Nephron progenitor cell (in vitro differentiated cells): ENCODE data around the gene TMIGD3.

ENCODE experiments used
- DNase-seq: peaks from one replicate; pipeline ENCODE4 v3.0.0; 2021
- H3K27ac Mint-ChIP-seq: 2 replicates; pipeline ENCODE4 v1.8.0; 2021; ENCODE audit warnings: mild to moderate bottlenecking, moderate library complexity, mixed read lengths
- H3K27me3 Mint-ChIP-seq: 2 replicates; pipeline ENCODE4 v1.8.0; 2021; ENCODE audit warnings: mild to moderate bottlenecking, low read depth, mixed read lengths; ENCODE audit not compliant: poor library complexity
- H3K36me3 Mint-ChIP-seq: 2 replicates; pipeline ENCODE4 v1.8.0; 2021; ENCODE audit warnings: low read depth, mixed read lengths
- H3K4me1 Mint-ChIP-seq: 2 replicates; pipeline ENCODE4 v1.8.0; 2021; ENCODE audit warnings: mixed read lengths
- H3K4me3 Mint-ChIP-seq: 2 replicates; pipeline ENCODE4 v1.8.0; 2021; ENCODE audit warnings: mild to moderate bottlenecking, moderate library complexity, mixed read lengths
- H3K9me3 Mint-ChIP-seq: 2 replicates; pipeline ENCODE4 v1.8.0; 2021; ENCODE audit warnings: mild to moderate bottlenecking, moderate library complexity, mixed read lengths
- TF ChIP-seq, protein P1 (sequence below): fragments of 200-600 bp; sonication (generic); IDR thresholded peaks from 2 replicates; pipeline ENCODE4 v1.5.0; 2021; ENCODE audit warnings: antibody characterized with exemption

TMIGD3 gene

DNA sequence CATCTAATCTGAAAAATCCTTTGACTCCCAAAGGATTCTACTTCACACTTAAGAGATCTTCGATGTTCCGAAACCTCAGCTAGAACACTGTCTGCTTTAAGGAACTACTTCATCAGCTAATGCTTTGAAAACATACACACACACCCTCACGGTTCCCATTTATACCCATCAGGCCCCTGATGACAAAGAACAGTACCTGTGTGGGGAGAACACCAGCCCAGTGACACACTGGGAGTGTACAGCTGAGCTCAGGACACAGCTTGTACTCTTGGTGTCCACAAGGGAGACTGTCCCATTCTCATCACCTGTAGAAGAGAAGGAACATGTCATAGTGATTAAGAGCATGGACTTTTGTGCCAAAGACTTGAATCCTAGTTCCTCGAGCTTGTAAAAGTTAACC is 61.0 kb downstream of the TMIGD3 start:
- Mint-ChIP-seq H3K27ac (no peak overlapping the region), H3K9me3 (no peaks in the 10 kb centered on the region), H3K36me3 (peaks cover 47% of the 10 kb centered on the region), H3K4me1 (peaks cover 15% of the 10 kb centered on the region), H3K27me3 (no peaks in the 10 kb centered on the region), H3K4me3 (no peak overlapping the region)
- TF ChIP-seq, protein P1, sequence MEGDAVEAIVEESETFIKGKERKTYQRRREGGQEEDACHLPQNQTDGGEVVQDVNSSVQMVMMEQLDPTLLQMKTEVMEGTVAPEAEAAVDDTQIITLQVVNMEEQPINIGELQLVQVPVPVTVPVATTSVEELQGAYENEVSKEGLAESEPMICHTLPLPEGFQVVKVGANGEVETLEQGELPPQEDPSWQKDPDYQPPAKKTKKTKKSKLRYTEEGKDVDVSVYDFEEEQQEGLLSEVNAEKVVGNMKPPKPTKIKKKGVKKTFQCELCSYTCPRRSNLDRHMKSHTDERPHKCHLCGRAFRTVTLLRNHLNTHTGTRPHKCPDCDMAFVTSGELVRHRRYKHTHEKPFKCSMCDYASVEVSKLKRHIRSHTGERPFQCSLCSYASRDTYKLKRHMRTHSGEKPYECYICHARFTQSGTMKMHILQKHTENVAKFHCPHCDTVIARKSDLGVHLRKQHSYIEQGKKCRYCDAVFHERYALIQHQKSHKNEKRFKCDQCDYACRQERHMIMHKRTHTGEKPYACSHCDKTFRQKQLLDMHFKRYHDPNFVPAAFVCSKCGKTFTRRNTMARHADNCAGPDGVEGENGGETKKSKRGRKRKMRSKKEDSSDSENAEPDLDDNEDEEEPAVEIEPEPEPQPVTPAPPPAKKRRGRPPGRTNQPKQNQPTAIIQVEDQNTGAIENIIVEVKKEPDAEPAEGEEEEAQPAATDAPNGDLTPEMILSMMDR = no peak
- no peak for DNase-seq

DNA sequence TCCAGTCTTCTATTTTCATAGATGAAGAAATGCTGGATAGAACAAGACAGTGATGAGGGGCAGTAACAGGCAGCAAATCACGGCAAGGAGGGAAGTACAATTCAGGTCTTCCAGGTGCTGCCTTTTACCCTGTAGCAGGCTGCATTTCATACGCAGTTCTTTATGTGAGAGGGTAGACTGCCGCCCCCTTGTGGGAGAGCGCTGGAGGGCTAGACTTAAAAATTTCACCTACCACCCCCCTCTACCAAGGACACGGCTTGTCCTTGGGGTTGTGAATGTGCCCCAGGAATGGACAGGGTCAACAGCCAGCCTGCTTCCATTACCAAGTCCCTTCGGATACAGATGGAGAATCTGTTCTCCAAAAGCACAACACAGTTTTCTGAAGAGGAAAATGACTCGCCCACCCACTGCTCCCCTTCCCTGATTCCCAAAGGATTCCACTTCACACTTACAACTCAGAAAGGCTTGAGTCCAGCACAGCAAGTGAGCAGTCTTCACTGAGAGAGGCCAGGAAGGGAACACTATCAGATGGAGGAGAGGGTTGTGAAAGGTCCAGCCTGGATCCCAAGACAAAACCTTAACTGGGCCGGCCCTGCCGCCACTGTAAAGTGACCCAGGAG is 61.8 kb downstream of the TMIGD3 start:
- Mint-ChIP-seq H3K4me3 (no peak overlapping the region), H3K27me3 (no peaks in the 10 kb centered on the region), H3K36me3 (peaks cover 47% of the 10 kb centered on the region), H3K4me1 (peaks cover 7% of the 10 kb centered on the region), H3K9me3 (no peaks in the 10 kb centered on the region), H3K27ac (no peak overlapping the region)
- DNase-seq = peak; percentile 58
- TF ChIP-seq, protein P1 = peak; percentile 65

DNA sequence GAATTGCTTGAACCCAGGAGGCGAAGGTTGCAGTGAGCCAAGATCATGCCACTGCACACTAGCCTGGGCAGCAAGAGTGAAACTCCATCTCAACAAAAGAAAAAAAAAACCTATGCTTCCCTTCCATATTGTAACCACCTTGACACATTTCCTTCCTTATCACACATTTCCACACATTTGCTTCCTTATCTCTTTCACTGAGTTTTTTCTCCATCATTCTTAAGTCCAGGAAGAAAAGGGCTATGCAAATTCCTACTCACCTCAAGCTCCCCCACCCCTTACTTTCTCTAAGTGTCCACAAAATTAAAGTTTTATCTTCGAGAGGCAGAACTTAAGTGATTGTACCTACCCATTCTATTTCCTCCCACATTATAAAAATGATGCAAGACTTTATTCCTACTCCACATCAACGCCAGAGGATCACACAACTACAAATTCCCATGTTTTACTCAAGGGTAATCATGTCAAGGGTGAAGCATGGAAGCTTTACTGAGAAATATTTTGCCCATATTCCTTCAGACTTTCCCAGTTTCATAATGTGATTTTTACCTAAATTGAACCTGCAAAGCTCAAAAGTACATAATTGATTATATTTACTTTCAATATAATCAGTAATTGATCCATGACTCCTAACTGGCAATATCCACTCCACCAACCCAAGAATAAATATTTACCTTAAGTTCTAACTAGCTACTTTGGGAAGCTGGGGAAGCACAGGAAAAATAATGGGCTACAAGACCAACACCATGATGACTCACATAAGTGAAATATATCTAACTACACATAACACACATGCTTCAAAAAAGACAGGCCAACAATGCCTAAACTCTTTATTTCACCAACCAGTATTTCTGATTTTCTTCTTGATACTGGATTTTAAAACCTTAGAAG is 63.7 kb downstream of the TMIGD3 start:
- Mint-ChIP-seq H3K36me3 (peaks cover 40% of the 10 kb centered on the region), H3K4me3 (no peak overlapping the region)

DNA sequence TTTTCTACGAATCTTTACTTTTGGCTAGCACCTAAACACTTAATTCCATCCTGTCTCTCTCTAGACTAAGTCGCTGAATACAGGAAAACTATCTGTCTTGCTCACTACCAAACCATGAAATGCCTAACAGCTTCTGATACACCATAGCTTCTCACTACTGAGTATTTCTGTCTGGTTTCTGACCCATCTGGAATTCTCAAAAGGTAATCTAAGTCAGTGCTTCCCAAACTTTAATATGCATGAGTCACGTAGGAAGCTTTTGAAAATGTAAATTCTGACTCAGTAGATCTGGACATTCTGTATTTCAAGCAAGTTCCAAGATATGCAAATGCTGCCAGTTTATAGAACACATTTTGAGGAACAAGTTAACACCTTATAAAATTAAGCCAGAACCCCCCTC is 66.7 kb downstream of the TMIGD3 start:
- TF ChIP-seq, protein P1 = no peak
- Mint-ChIP-seq H3K4me3 (no peak overlapping the region), H3K36me3 (peaks cover 27% of the 10 kb centered on the region), H3K4me1 (no peaks in the 10 kb centered on the region), H3K27me3 (peaks cover 4% of the 10 kb centered on the region), H3K27ac (no peak overlapping the region), H3K9me3 (no peaks in the 10 kb centered on the region)
- no peak for DNase-seq

More for the DNA sequence above, 63.7 kb downstream of the TMIGD3 start:
- TF ChIP-seq, protein P1 = no peak
- DNase-seq = no peak
- no peaks in the 10 kb centered on the region for H3K9me3 Mint-ChIP-seq
- no peaks in the 10 kb centered on the region for H3K4me1 Mint-ChIP-seq
- H3K27me3 Mint-ChIP-seq = no peaks in the 10 kb centered on the region
- no peak overlapping the region for H3K27ac Mint-ChIP-seq
